GM12864 (cell line): ENCODE results near the gene HES6.

Experiments used
- DNase-seq: peaks from one replicate; pipeline ENCODE4 v3.0.0-alpha.2; 2011; ENCODE audit warnings: low read depth
- H3K4me3 ChIP-seq: 2 replicates; pipeline ENCODE4 v1.5.1; 2011; ENCODE audit warnings: mild to moderate bottlenecking, low read depth, low read length, control low read depth
- CTCF ChIP-seq: IDR thresholded peaks from 2 replicates; pipeline ENCODE4 v1.5.1; 2011; ENCODE audit warnings: low read depth, mild to moderate bottlenecking, moderate library complexity, low read length, control low read depth, inconsistent platforms; ENCODE audit errors: missing control alignments

The HES6 gene

GRCh38 chr2:238233625-238234024, 6.2 kb downstream of the HES6 start:
- no peak overlapping the region for H3K4me3 ChIP-seq
- no peak for DNase-seq
- TF ChIP-seq CTCF: no peak

GRCh38 chr2:238231809-238232208, 8.0 kb downstream of the HES6 start:
- TF ChIP-seq CTCF: no peak
- H3K4me3 ChIP-seq: no peak overlapping the region
- DNase-seq: no peak

GRCh38 chr2:238231251-238231793, 8.5 kb downstream of the HES6 start:
- no peak for TF ChIP-seq CTCF
- no peak for DNase-seq
- peak overlapping the region; percentile 41 for H3K4me3 ChIP-seq

GRCh38 chr2:238230699-238231098, 9.1 kb downstream of the HES6 start:
- no peak overlapping the region for H3K4me3 ChIP-seq

GRCh38 chr2:238228700-238229099, 11.1 kb downstream of the HES6 start:
- H3K4me3 ChIP-seq: no peak overlapping the region
- DNase-seq: no peak
- no peak for TF ChIP-seq CTCF

More at GRCh38 chr2:238230699-238231098, 9.1 kb downstream of the HES6 start:
- no peak for DNase-seq
- TF ChIP-seq CTCF: no peak

- no peak for TF ChIP-seq CTCF
- H3K4me3 ChIP-seq: no peak overlapping the region
- no peak for DNase-seq
Observed at GRCh38 chr2:238227587-238228032, 12.2 kb downstream of the HES6 start.

GRCh38 chr2:238226698-238227586, 12.9 kb downstream of the HES6 start:
- no peak overlapping the region for H3K4me3 ChIP-seq
- TF ChIP-seq CTCF: no peak
- DNase-seq: no peak
